Hindlimb muscle (tissue), 1 donor: ENCODE results near the gene KANK2. TPM values are rescaled to one million over a fixed set of nuclear protein-coding genes. Genes with fewer than 3 reads are reported as not detected.
"Not testable (repeated sequence)": the region's sequence is repeated elsewhere in the genome, so short reads cannot be mapped to it uniquely, and the experiment has no call there.

Source experiments
- DNase-seq: peaks from one replicate; pipeline ENCODE4 v3.0.0-alpha.2; 2013
- polyA plus RNA-seq: library from polyadenylated mRNA; unstranded; fragments of 120-200 nt; gene quantifications from one replicate; pipeline ENCODE4 v1.2.1, GENCODE V29; 2013; ENCODE audit not compliant: insufficient read length

The KANK2 gene
- polyA plus RNA-seq, 1 donor: 116 TPM

- DNase-seq: peak; percentile 67
These were observed 698 bp downstream of the KANK2 start for GRCh38 chr19:11196406-11197287.

- DNase-seq: no peak
These were observed 1.7 kb downstream of the KANK2 start for GRCh38 chr19:11195681-11196080.

- peak; percentile 58 for DNase-seq
These were observed 2.4 kb downstream of the KANK2 start for GRCh38 chr19:11194656-11195558.

- DNase-seq: no peak
These were observed 3.2 kb downstream of the KANK2 start for GRCh38 chr19:11194173-11194572.

GRCh38 chr19:11192957-11193939, 4.1 kb downstream of the KANK2 start:
- no peak for DNase-seq

- DNase-seq: no peak
These were observed 5.4 kb downstream of the KANK2 start for GRCh38 chr19:11191934-11192333.

GRCh38 chr19:11191273-11191755, 6.0 kb downstream of the KANK2 start:
- DNase-seq: peak; percentile 63

GRCh38 chr19:11190501-11190900, 6.8 kb downstream of the KANK2 start:
- DNase-seq: no peak

- DNase-seq: no peak
These were observed 9.9 kb downstream of the KANK2 start for GRCh38 chr19:11187441-11187840.

- no peak for DNase-seq
These were observed 14.4 kb downstream of the KANK2 start for GRCh38 chr19:11182994-11183393.

- DNase-seq: no peak
These were observed 15.9 kb downstream of the KANK2 start for GRCh38 chr19:11181488-11181887.

- not testable (repeated sequence) for DNase-seq
These were observed 16.4 kb downstream of the KANK2 start for GRCh38 chr19:11180975-11181374.

GRCh38 chr19:11180346-11180745, 17.0 kb downstream of the KANK2 start:
- no peak for DNase-seq

- no peak for DNase-seq
These were observed 17.5 kb downstream of the KANK2 start for GRCh38 chr19:11179716-11180297.

- DNase-seq: not testable (repeated sequence)
These were observed 18.2 kb downstream of the KANK2 start for GRCh38 chr19:11179145-11179465.

GRCh38 chr19:11177592-11177991, 19.8 kb downstream of the KANK2 start:
- DNase-seq: no peak

- DNase-seq: no peak
These were observed 20.7 kb downstream of the KANK2 start for GRCh38 chr19:11176466-11177193.

GRCh38 chr19:11175920-11176319, 21.4 kb downstream of the KANK2 start:
- DNase-seq: no peak

GRCh38 chr19:11174336-11174735, 23.0 kb downstream of the KANK2 start:
- DNase-seq: no peak

GRCh38 chr19:11173516-11174155, 23.7 kb downstream of the KANK2 start:
- DNase-seq: no peak
